Measurements from ENCODE around the gene ZNF214. TPM values are rescaled to one million over a fixed set of nuclear protein-coding genes. Genes with fewer than 3 reads are reported as not detected.
A peak's percentile ranks its signal among the peaks of the same experiment; 100 is the strongest.

Gene ZNF214
- total RNA-seq, 1 donor from 2014 or later = not detected

- DNase-seq (ENCODE audit: low spot score in 2 of 2) = no peak
- intact Hi-C loops (cut with DNase I) = no loop called here
- H3K4me1 ChIP-seq = no peaks in the 10 kb centered on the region
- H3K27ac ChIP-seq = no peak overlapping the region
- no peak overlapping the region for H3K4me3 ChIP-seq
- no peaks in the 10 kb centered on the region for H3K9me3 ChIP-seq
- H3K27me3 ChIP-seq = no peaks in the 10 kb centered on the region
- no peaks in the 10 kb centered on the region for H3K36me3 ChIP-seq
- TF ChIP-seq, protein P1, sequence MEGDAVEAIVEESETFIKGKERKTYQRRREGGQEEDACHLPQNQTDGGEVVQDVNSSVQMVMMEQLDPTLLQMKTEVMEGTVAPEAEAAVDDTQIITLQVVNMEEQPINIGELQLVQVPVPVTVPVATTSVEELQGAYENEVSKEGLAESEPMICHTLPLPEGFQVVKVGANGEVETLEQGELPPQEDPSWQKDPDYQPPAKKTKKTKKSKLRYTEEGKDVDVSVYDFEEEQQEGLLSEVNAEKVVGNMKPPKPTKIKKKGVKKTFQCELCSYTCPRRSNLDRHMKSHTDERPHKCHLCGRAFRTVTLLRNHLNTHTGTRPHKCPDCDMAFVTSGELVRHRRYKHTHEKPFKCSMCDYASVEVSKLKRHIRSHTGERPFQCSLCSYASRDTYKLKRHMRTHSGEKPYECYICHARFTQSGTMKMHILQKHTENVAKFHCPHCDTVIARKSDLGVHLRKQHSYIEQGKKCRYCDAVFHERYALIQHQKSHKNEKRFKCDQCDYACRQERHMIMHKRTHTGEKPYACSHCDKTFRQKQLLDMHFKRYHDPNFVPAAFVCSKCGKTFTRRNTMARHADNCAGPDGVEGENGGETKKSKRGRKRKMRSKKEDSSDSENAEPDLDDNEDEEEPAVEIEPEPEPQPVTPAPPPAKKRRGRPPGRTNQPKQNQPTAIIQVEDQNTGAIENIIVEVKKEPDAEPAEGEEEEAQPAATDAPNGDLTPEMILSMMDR (IDR thresholded peaks at IDR 0.05) = no peak
Measured at GRCh38 chr11:7014118-7014517, 6.0 kb downstream of the ZNF214 start.

- DNase-seq (ENCODE audit: low spot score in 2 of 2) = no peak
- TF ChIP-seq, protein P1 (IDR thresholded peaks at IDR 0.05) = no peak
- Histone ChIP-seq H3K27ac (no peak overlapping the region), H3K9me3 (peaks cover 0 to 4% of the 10 kb centered on the region in 2 donors), H3K4me1 (no peaks in the 10 kb centered on the region), H3K27me3 (no peaks in the 10 kb centered on the region), H3K36me3 (peaks cover 0 to 26% of the 10 kb centered on the region in 2 donors), H3K4me3 (no peak overlapping the region)
- intact Hi-C loops (cut with DNase I) = no loop called here
Measured at GRCh38 chr11:7004482-7004881, 15.7 kb downstream of the ZNF214 start.

DNA sequence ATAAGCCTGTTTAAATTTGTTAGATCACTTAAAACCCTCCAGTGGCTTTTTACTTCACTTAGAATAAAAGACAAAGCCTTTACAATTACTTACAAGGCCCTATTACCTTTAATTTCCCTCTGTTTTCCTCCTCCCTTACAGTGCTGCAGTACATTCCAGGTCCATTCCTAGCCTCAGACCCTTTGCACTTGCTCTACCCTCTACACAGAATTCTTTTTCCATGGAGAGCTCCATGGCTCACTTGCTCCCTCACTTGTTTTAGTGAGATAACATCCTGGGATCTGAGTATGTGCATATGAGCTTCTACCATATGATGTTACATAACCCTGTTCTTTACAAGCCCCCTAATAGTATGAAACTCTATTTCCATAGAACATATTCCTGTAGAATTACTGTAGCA is 24.4 kb downstream of the ZNF214 start:
- H3K4me1 ChIP-seq = no peaks in the 10 kb centered on the region
- DNase-seq (ENCODE audit: low spot score in 2 of 2) = no peak
- no peak overlapping the region for H3K4me3 ChIP-seq
- H3K27ac ChIP-seq = no peak overlapping the region
- peaks cover 0 to 4% of the 10 kb centered on the region in 2 donors for H3K9me3 ChIP-seq
- intact Hi-C loops (cut with DNase I) = no loop called here
- H3K27me3 ChIP-seq = no peaks in the 10 kb centered on the region
- H3K36me3 ChIP-seq = peaks cover 0 to 11% of the 10 kb centered on the region in 2 donors
- TF ChIP-seq, protein P1 (IDR thresholded peaks at IDR 0.05) = no peak

- no peak for DNase-seq (ENCODE audit: low spot score in 2 of 2)
- TF ChIP-seq, protein P1 (IDR thresholded peaks at IDR 0.05) = no peak
- Histone ChIP-seq H3K9me3 (no peaks in the 10 kb centered on the region), H3K27ac (peak overlapping the region in 1 of 2 donors; percentile 2), H3K36me3 (no peaks in the 10 kb centered on the region), H3K4me3 (peak overlapping the region in 1 of 2 donors; percentile 41), H3K4me1 (no peaks in the 10 kb centered on the region), H3K27me3 (no peaks in the 10 kb centered on the region)
- intact Hi-C loops (cut with DNase I) = no loop called here
Measured at GRCh38 chr11:6992457-6993417, 27.4 kb downstream of the ZNF214 start.

GRCh38 chr11:6992026-6992425 is 28.1 kb downstream of the ZNF214 start:
- peak overlapping the region in 1 of 2 donors; percentile 2 for H3K27ac ChIP-seq
- H3K4me1 ChIP-seq = no peaks in the 10 kb centered on the region
- H3K9me3 ChIP-seq = no peaks in the 10 kb centered on the region
- DNase-seq (ENCODE audit: low spot score in 2 of 2) = no peak
- intact Hi-C loops (cut with DNase I) = no loop called here
- H3K36me3 ChIP-seq = no peaks in the 10 kb centered on the region
- TF ChIP-seq, protein P1 (IDR thresholded peaks at IDR 0.05) = no peak
- no peak overlapping the region for H3K4me3 ChIP-seq
- H3K27me3 ChIP-seq = no peaks in the 10 kb centered on the region

Measured in ascending aorta (tissue), 2 donors.